Skin of body (tissue), 2 donors: Measurements from ENCODE around the gene DISC1. TPM values are rescaled to one million over a fixed set of nuclear protein-coding genes. Genes with fewer than 3 reads are reported as not detected.
"Not testable (repeated sequence)": the region's sequence is repeated elsewhere in the genome, so short reads cannot be mapped to it uniquely, and the experiment has no call there.

Experiments
- DNase-seq: peaks from one replicate; lab custom pipeline; 2025; lab: John Stamatoyannopoulos, UW
- total RNA-seq: library from RNA; depleted of rRNA; stranded (reverse); fragments of >200 nt; gene quantifications from one replicate; pipeline ENCODE4 v1.2.3, GENCODE V29; 2014

DISC1 gene
- total RNA-seq, 1 donor from 2014 or later = 13.9 TPM

DNA sequence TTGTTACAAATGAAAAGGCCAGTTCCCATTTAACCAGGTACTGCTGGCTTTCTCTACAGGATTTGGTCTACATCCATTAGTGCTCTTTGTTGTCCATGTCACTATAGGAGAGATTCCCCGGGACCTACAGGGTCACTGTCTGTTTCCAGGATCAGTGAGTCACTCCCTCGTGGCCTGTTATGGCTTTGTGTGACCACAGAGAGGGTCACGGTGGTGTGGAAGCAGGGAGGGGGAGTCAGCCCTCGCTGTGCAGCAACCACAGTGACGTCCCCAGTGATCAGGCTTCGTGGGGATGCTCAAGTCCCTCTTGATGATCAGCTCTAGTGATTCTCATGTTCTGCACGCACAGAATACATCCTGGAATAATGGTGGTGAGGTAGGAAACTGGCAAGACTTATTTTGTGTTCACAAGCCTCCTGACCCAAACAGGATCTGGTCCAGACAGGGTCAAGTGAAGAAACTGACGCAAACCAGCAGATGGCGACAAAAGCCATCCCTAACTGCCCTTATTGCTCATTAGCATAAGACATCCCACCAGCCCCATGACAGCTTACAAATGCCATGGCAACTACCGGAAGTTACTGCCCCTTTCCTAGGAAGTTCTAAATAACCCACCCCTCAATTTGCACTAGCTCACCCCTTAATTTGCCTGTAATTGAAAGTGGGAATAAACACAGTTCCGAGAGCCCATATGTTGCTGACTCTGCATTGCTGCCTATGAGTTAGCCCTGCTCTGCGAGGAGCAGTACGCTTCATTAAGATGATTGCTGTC lies 98.5 kb downstream of the DISC1 start:
- DNase-seq = no peak

DNA sequence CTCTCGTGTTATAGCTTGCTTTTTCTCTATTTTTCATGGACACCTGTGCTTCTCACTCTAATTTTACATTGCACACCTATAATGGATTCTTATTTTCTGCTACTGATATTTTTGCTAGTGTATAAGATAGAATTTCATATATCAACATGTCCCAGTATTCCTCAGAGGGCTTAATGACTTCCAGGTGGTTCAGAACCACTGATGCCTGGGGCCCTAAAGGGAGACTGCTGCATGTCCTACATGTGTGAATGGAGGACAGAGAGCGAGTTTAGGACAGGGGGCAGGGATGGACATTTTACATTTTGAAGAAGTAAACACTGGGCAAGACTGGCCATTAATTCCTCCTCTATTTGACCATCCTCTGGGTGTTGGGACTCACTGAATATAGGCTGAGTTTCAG lies 100.6 kb downstream of the DISC1 start:
- no peak for DNase-seq

DNA sequence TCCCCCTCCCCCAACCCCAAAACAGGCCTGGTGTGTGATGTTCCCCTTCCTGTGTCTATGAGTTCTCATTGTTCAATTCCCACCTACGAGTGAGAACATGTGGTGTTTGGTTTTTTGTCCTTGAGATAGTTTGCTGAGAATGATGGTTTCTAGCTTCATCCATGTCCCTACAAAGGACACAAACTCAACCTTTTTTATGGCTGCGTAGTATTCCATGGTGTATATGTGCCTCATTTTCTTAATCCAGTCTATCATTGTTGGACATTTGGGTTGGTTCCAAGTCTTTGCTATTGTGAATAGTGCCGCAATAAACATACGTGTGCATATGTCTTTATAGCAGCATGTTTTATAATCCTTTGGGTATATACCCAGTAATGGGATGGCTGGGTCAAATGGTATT lies 102.4 kb downstream of the DISC1 start:
- not testable (repeated sequence) for DNase-seq

DNA sequence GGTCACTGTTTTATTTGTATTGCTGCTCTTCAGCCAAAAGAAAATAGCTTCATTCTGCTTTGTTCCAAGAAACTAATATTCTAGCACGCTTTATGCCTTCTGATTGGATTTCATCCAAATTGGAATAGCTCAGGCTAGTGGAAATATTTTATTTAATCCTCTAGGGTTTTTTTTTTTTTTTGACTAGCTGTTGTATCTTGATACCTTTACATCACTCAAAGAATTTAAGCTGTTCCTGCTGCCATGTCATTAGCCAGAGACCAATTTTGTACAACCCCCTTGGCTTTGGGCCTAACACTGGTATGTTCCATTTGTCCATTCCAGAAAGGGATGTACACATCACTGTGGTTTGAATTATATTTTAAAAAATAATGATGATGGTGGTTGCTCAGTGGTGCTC lies 103.0 kb downstream of the DISC1 start:
- DNase-seq = peak; percentile 51

DNA sequence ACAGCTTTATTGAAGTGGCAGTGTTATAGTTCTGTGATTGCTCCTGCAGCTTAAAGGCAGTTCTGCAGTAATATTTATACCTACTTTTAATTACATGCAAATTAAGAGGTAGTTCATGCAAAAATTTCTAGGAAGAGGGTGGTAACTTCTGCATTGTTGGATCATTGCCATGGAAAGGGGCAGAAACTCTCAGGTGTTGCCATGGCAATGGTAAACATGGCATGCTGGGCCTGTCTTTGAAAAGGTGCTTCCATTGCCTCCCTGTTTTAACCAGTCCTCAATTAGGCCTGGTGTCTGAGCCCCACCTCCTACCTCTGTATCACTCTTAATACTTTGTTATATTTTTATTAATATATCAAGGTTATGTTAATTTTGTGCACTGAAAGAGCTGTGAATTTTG lies 104.7 kb downstream of the DISC1 start:
- no peak for DNase-seq

DNA sequence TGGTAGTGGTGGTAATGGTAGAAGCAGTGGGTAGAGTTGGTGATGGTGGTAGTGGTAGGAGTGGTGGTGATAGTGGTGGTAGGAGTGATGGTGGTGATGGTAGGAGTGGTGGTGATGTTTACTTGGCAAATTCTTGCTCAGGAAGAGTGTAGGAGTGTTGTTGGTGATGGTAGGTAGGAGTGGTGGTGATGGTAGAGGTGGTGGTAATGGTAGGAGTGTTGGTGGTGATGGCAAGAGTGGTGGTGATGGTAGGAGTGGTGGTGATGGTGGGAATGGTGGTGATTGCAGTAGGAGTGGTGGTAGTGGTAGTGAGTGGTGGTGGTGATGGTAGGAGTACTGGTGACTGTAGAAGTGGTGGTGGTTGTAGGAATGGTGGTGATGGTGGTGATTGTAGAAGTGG lies 106.5 kb downstream of the DISC1 start:
- DNase-seq = no peak

DNA sequence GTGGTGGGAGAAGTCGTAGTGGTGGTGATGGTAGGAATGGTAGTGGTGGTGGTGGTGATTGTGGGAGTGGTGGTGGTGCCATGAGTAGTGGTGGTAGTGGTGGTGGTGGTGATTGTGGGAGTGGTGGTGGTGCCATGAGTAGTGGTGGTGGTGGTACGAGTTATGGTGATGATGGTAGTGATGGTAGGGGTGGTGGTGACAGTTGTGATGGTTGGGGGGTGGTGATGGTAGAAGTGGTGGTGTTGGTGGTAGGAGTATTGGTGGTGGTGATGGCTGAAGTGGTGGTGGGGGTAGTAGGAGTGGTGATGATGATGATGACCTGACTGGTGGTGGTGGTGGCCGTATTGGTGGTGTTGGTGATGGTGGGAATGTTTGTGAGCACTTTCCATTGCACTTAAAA lies 107.1 kb downstream of the DISC1 start:
- DNase-seq = no peak

DNA sequence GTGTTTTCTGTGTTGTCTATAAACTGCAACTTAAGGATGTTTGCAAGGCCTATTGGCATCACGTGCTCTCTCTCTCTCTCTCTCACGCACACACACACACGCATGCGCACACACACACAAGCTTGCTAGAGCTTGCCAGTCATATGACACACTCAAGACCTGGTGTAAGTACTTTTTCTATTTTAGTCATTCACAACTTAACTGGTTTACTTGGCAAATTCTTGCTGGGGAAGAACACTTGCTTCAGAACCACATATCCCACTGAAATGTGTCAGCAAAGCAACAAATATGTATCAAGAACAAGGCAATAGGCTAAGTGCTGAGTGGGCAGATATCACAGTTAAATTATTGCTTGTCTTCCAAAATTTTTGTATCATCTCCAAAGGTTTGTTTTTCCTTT lies 107.8 kb downstream of the DISC1 start:
- DNase-seq = no peak

DNA sequence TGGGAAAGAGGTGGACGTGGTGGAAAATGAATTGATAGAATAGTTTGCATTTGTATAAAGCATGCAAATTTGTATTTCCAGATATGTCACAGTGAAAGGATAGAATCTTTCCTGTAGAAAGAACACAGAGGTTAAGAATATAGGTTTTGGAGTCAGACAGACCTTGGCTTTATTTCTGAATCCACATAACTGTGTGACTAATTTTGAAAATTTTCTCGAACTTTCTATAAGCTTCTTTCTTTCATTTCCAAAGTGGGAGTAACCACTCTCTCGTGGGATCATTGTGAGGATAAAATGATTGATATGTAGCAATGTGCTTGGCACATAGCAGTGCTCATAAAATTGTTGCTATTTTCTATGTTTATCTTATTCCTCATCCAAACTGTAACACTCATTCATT lies 108.8 kb downstream of the DISC1 start:
- peak; percentile 56 for DNase-seq

DNA sequence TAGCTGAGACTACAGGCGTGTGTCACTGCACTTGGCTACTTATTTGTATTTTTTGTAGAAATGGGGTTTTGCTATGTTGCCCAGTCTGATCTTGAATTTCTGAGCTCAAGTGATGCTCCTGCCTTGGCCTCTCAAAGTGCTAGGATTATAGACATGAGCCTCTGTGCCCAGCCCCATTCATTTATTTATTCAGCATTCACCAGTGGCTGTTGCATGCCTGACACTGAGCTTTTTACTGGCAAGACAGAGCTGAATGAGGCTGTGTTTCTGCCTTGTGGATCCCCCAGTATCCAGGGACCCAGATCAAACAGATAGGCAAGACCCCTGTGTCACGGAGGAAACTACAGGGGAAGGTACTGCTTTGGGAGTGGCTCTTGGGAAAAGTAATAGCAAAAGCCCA lies 109.4 kb downstream of the DISC1 start:
- DNase-seq = no peak

DNA sequence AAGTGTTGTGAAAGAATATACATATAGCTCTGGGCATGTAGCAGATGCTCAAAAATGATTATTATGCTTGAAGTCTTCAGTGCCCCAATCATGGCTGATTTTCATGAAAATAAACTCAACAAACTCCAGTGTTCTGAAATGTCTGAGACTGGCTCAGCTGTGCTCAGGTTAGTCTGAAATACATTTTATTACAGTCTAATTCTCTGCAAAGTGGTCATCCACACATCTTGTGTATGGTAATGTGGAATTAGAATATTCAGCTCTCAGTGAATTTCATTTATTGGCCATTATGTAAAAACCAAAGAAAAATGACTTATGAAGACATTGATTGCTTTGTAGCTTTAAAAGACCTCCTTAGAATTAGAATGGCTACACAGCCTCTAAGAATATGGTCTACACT lies 109.9 kb downstream of the DISC1 start:
- no peak for DNase-seq

DNA sequence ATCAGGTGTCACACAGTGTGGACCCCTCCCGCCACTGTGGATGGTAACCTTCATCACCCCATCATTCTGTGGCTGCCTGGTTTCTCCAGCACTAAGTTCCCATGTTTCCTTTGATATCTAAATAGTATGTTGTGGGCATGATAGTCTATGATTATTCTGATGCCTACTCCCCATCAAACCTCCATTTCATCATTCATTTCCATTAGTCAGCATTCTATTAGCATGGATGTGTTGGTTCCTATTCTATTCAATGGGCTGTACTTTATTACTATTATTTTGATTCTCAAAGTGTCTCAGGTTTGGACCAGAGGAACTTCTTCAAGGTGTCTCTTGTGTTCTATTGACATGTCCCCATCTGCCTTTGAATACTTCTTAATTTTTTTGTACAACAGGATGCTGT lies 112.0 kb downstream of the DISC1 start:
- no peak for DNase-seq

DNA sequence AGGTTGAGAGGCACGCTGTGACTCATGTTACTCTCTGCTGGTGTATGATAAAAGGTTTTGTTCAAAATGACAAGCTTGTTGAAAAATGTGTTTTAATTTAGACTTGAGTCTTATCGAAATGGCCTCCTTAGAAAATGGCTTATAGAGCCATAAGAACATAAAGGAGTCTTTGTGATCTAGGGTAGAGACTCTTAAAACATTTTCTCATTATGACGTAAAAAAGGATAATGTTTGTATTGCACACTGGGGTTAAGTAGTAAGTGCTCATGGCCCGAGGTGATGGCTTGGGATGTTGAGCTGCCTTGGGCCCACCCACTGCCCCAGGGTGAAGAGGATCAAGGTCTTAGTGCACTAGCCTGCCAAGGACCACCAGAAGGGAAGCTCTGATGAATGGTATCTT lies 117.4 kb downstream of the DISC1 start:
- DNase-seq = no peak

DNA sequence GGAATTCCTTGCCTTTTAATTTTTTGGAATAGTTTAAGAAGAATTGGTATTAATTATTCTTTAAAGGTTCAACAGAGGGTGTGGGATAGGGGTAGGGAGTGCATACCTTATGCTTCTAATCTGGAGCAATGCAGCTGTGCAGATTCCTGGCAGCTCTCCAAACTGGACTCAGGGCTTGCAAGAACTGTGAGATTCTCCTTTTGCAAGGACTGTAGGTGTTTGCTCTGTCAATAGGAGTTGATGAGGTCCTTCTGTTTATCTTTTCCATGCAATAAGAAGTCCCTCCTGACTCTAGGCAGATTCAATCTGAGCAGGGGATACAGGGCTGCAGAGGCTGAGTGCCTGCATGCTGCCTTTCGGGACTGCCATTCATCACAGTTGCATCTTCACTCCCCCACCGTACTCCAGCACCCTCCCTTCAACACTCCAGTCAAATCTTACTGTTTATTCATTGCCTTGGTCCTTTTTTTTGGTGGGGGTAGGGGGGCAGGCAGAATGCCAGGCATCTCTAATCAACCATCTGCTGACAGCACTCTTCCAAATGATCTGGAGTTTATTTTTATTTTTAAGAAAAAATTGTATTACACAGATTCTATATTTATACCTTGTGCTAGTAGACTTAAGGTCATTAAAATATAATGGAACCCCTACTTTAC lies 122.3 kb downstream of the DISC1 start:
- DNase-seq = no peak

DNA sequence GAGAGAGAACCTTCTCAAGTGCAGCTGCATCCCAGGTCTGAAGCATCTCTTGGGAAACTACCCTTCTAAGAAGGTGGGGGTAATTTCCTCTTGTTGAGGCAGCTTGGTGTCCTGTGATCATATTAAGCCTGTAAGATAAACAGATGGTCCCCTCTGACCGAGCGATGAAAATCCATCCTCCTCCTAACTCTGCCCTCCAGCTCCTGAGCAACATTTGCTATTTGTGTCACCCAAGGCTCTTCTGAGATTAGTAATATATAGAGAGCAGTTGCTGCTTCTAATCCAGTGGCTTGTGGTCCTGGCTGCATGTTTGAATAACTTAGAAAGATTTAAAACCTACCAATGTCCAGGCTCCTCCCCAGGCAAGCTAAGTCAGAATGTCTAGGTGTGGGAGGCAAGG lies 123.7 kb downstream of the DISC1 start:
- DNase-seq = no peak

DNA sequence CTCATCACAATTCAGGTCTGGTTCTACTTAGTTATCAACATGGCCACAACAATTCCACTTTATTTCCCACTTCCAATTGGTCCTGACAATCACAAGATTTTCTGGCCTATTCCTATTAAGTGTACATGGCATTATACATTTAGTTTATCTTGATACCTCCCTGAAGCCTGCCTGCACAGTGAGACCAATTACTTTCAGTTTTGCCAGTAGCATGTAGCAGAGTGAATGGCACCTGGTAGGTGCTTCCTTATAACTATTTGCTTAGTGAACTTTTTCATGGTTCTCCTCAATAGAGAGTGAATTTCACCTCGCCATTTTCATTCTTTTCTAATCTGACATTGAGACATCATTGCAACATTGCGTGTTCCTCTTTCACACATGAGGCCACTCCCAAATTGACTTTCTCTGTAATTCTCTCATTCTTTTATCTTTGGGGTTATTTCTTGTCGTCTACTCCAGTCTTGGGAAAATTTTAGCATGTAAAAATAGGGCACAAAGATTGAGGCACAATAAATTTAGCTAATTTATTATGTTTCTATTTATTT lies 124.3 kb downstream of the DISC1 start:
- no peak for DNase-seq

DNA sequence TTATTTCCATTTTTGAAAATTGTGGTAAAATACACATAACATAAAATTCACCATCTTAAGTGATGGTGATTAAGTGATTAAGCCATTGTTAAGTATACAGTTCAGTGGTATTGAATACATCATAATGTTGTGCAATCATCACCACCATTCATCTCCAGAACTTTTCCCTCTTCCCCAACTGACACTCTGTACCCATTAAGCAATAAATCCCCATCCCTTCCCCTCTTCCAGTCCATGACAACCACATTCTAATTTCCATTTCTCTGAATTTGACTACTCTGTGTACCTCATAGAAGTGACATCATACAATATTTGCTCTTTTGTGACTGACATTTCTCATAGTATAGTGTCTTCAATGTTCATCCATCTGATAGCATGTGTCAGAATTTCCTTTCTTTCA lies 124.8 kb downstream of the DISC1 start:
- no peak for DNase-seq

DNA sequence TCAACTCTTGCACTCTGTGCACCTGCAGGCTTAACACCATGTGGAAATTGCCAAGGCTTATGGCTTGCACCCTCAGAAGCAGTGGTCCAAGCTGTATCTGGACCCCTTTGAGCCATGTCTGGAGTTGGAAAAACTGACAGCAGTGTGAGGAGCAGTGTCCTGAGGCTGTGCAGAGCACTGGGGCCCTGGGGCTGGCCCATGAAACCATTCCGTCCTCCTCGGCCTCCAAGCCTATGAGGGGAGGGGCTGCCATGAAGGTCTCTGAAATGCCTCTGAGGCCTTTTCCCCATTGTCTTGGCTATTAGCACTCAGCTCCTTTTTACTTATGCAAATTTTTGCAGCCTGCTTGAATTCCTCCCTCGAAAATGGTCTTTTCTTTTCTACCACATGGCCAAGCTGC lies 126.7 kb downstream of the DISC1 start:
- no peak for DNase-seq

DNA sequence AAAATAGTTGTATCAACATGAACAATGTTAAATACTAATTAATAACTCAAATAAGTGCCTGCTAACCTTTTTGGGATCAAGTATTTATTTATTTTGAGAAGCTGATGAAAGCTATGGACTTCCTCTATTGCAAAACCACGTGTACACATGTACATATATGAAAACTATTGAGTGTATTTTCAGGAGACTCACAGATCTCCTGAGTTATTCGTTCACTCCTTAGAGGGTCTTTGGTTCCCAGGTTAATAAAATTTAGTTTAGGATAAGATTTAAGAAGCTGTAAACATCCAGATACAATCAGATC lies 130.5 kb downstream of the DISC1 start:
- no peak for DNase-seq

DNA sequence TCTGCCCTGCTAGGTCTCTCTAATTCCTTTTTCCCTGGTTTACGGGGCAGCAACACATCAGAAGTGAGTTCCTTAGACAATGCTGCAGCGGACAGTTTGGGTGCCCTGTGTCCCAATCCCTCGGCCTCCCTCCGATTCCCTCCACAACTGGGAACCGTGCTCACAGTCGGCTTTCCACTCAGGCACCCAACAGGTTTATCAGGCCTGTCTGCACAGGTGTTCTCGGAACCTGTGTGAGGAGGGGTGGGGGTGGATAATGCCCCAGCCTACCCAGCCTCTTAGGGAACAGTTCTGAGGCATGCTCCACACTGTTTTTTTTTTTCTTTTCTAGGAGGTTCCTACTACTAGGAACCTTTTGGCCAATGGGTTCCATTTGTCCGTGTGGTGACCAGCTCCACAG lies 131.2 kb downstream of the DISC1 start:
- DNase-seq = no peak

DNA sequence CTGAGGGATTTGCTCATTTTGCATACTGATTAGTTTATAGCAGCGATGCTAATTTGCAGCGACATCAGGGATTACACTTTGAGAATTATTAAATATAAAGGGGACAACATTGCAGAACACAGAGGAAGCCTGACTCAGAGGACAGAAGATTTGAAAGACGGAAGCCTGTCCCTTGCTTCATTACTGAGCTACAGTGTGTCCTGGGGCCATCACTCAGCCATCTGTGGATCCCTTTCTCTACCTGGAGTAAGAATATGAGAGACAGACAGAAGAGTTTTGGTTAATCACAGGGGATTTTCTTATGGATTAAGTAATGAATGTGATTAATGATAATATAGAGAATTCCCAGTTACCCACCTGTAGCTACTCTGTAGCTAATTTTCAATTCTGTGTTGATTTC lies 134.7 kb downstream of the DISC1 start:
- DNase-seq = no peak

DNA sequence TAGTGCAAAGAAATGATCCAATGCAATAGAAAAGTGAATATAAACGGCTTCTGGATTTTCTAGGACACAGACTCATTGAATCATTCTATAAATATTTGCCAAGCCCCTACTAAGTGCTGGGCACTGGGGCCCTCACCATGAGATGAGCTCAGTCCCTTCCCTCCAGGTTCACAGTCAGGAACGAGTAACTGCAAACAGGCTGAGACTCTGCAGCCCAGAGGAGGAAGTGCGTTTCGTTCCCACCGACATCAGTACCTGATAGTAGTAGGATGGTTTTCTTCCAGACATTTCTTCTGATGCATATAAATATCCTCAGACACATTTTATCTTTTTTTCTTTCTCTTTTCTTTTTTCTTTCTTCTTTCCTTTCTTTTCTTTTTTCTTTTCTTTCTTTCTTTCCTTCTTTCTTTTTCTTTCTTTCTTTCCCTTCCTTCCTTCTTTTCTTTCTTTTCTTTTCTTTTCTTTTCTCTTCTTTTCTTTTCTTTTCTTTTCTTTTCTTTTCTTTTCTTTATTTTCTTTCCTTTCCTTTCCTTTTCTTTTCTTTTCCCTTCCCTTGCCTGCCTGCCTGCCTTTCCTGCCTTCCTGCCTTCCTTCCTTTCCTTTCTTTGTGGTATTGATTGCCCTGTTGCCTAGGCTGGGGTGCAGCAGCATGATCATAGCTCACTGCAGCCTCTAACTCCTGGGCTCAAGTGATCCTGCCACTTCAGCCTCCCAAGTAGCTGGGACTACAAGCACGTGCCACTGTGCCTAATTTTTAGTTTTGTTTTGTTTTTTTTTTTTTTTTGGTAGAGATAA lies 135.4 kb downstream of the DISC1 start:
- DNase-seq = no peak
